ENCODE measurements around the gene AP4E1. TPM values are rescaled to one million over a fixed set of nuclear protein-coding genes. Genes with fewer than 3 reads are reported as not detected.

AP4E1 gene
- total and polyA plus RNA-seq, 2 of the 8 experiments (the other 6 are each of a cell fraction or from before 2014, with no cell fraction given): 1.4 to 10.9 TPM

DNA sequence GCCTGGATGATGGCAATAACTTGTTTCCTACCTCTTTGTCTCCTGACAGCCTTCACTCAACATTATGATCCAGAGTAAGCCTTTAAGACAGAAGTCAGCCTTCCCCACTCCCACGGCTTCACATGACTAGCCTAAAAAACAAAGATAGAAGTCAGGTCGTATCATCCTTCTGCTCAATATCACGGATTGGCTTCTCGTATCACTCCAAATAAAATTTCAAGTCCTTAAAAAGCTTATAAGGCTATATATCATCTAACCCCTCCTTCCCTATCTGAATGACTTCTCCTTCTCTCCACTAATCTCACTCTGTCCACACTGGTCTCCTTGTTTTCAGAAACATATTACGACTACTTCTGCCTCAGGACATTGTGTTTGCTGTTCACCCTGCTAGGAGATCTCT lies 47.7 kb upstream of the AP4E1 start:
- Histone ChIP-seq H3K56ac (replicated peaks; ENCODE audit: insufficient read length, low read depth, low read length) (no peak overlapping the region), H3K4ac (replicated peaks; ENCODE audit: insufficient read length, low read depth, low read length) (no peak overlapping the region), H3K9ac (replicated peaks in 1 of 4; ENCODE audit: extremely low read depth in 1 of 4, low read depth in 3 of 4, low read length in 3 of 4) (no peak overlapping the region), H4K91ac (replicated peaks; ENCODE audit: insufficient read length, low read length) (no peak overlapping the region), H3K27me3 (replicated peaks in 1 of 4; ENCODE audit: control insufficient read depth in 3 of 4, extremely low read depth in 1 of 4, insufficient read depth in 3 of 4, low read length in 3 of 4) (no peaks in the 10 kb centered on the region), H2BK20ac (ENCODE audit: low read length) (no peak overlapping the region), H2BK12ac (ENCODE audit: low read depth, low read length) (no peak overlapping the region), H2BK15ac (ENCODE audit: low read length) (no peak overlapping the region), H2BK120ac (replicated peaks; ENCODE audit: low read depth, low read length) (no peak overlapping the region), H3K23ac (ENCODE audit: insufficient read length) (no peak overlapping the region), H3K23me2 (ENCODE audit: low read depth, low read length) (no peaks in the 10 kb centered on the region), H3K14ac (ENCODE audit: insufficient read length) (no peak overlapping the region), H3K9me3 (ENCODE audit: insufficient read depth in 2 of 2, low read depth in 1 of 2, low read length in 1 of 2) (no peaks in the 10 kb centered on the region), H3K18ac (ENCODE audit: extremely low read depth, low read length) (no peak overlapping the region), H2AK5ac (ENCODE audit: low read depth, low read length) (no peak overlapping the region), H4K5ac (ENCODE audit: insufficient read length, low read depth, low read length) (no peak overlapping the region), H4K20me1 (replicated peaks in 1 of 2; ENCODE audit: control insufficient read depth in 1 of 2, insufficient read depth in 2 of 2, low read length in 2 of 2) (no peaks in the 10 kb centered on the region), H2BK5ac (ENCODE audit: low read depth, low read length) (no peak overlapping the region), H3K4me1 (replicated peaks in 1 of 4; ENCODE audit: control insufficient read depth in 3 of 4, insufficient read depth in 4 of 4, low read length in 3 of 4) (no peaks in the 10 kb centered on the region), H4K8ac (ENCODE audit: extremely low read depth, insufficient read depth, low read length) (no peak overlapping the region), H3K36me3 (ENCODE audit: control insufficient read depth in 2 of 4, insufficient read depth in 4 of 4, low read length in 3 of 4) (no peaks in the 10 kb centered on the region), H3K4me2 (ENCODE audit: insufficient read depth in 1 of 2, low read depth in 2 of 2, low read length in 2 of 2) (no peak overlapping the region), H3K79me1 (ENCODE audit: low read depth, low read length) (no peaks in the 10 kb centered on the region), H3K4me3 (ENCODE audit: extremely low read depth in 1 of 4, insufficient read depth in 2 of 4, low read depth in 3 of 4, low read length in 4 of 4) (no peak overlapping the region), H2AFZ (ENCODE audit: low read length) (no peak overlapping the region), H3K27ac (ENCODE audit: low read depth, low read length) (no peak overlapping the region), H3K79me2 (ENCODE audit: control insufficient read depth in 1 of 2, insufficient read depth in 2 of 2, low read length in 2 of 2) (no peaks in the 10 kb centered on the region)
- TF ChIP-seq CEBPB (IDR thresholded peaks at IDR 0.05; ENCODE audit: low read depth, low read length) (no peak), TAF1 (IDR thresholded peaks at IDR 0.05; ENCODE audit: low read depth, low read length) (no peak), HDAC2 (IDR thresholded peaks at IDR 0.05; ENCODE audit: borderline replicate concordance in 1 of 2, low read depth in 2 of 2, low read length in 2 of 2) (no peak), TAF7 (optimal IDR thresholded peaks at IDR 0.05; ENCODE audit: borderline replicate concordance, low read depth, low read length) (no peak), SAP30 (IDR thresholded peaks at IDR 0.05; ENCODE audit: insufficient read depth, insufficient replicate concordance, low read length) (no peak), SP4 (IDR thresholded peaks at IDR 0.05; ENCODE audit: low read length) (no peak), SRF (IDR thresholded peaks at IDR 0.05; ENCODE audit: low read depth, low read length) (no peak), FOSL1 (IDR thresholded peaks at IDR 0.05; ENCODE audit: insufficient read depth, low read depth, low read length) (no peak), EP300 (IDR thresholded peaks at IDR 0.05; ENCODE audit: borderline replicate concordance in 1 of 2, low read depth in 2 of 2, low read length in 2 of 2) (no peak), CTBP2 (IDR thresholded peaks at IDR 0.05; ENCODE audit: borderline replicate concordance, insufficient read depth, insufficient read length, low read length) (no peak)
- FAIRE-seq (no peak), DNase-seq (ENCODE audit: low read depth in 1 of 2, low spot score in 2 of 2) (no peak)
- POLR2A ChIA-PET (ENCODE audit: partially characterized antibody): interaction anchor here (0.5 to 0.9 kb wide), 2 partner anchors 238 to 307 kb away, joined by 3 to 4 read pairs; no protein-coding TSS in a partner anchor
- WGBS, 2 experiments (ENCODE audit: extremely low coverage in 1 of 2, insufficient coverage in 1 of 2, insufficient read length in 1 of 2, insufficient replicate concordance in 2 of 2, low coverage in 1 of 2, low lambda C conversion rate in 2 of 2, missing lambda C conversion rate in 1 of 2): 84% methylated on average over 5 of the region's 5 CpGs; no CpG with 5 or more reads in 1 of the 2 experiments
- CTCF ChIA-PET (ENCODE audit: partially characterized antibody): interaction anchor here (0.6 to 1.6 kb wide), 4 partner anchors 19 to 225 kb away, joined by 3 read pairs; no protein-coding TSS in a partner anchor
